ENCODE results near the gene CCL4. TPM values are rescaled to one million over a fixed set of nuclear protein-coding genes. Genes with fewer than 3 reads are reported as not detected.
"Not testable (repeated sequence)": the region's sequence is repeated elsewhere in the genome, so short reads cannot be mapped to it uniquely, and the experiment has no call there.

CCL4 gene
- total RNA-seq, result 10 to 100 TPM in 1 of 4 donors, 1 to 10 TPM in 1, not detected in 2; 4.2 to 10.8 TPM

DNA sequence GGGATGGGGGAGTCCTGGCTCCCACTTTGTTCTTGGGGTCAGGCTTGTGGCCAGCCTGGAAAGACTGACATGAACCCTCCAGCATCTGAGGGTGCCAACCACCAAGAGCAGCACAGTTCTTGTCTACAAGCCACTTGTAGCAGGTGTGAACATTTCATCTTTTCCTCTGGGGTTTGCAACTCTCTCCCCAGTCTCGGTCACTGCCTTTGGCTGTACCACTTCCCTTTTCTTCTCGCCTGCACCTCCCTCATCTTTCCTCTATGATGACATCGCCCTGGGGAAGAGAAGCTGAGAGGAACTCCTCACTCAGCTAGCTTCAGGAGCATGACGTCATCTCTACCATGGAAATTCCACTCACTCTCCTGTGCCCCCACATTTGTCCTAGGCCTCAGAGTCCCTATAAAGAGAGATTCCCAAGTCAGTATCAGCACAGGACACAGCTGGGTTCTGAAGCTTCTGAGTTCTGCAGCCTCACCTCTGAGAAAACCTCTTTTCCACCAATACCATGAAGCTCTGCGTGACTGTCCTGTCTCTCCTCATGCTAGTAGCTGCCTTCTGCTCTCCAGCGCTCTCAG lies at the start of gene CCL4:
TSS of gene CCL4 (plus strand) at position 427 of the 575 bp plus-strand sequence. CDS start at position 506, 79 bp downstream.
- intact Hi-C loops (cut with DNase I; ENCODE audit: low total_unique reads); DNase-seq; H3K4me3 ChIP-seq; H3K27ac ChIP-seq; H3K4me1 ChIP-seq; H3K36me3 ChIP-seq; H3K27me3 ChIP-seq; H3K9me3 ChIP-seq: not testable (repeated sequence)
- 58 to 77% methylated on average over 2 to 6 of the region's 6 CpGs for WGBS, 2 donors (ENCODE audit: low coverage in 1 of 2)
- in situ Hi-C loops (cut with MboI; ENCODE audit: low pct_ligation_motif_present in 1 of 4, low pct_unique_long_range_greater_than_20kb in 1 of 4, low sequenced_read_pairs in 3 of 4), result loop anchor here in 1 of 4 donors (25.0 kb wide), 1 partner anchor 359 kb away; no protein-coding TSS in a partner anchor

DNA sequence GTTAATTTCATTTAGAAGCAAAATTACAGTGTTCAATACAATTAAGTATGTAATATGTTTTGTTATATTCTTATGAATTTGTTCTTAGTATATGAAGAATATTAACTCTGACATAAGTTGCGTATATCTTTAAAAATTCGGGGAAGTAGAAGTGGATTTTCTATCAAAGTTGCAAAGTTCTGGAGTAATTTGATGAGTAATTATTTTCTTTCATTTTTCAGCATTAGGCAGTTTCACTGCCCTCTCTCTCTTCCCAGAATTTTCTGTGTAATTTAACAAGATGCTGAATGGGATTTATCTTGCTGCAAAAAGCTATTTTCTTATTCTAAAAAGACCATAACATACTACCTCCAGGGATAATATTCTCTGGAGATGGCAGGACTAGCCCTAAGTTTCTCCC lies 48.5 kb upstream of the CCL4 start:
- no peak for DNase-seq
- WGBS, 2 donors (ENCODE audit: low coverage in 1 of 2), result 81 to 87% methylated on average over 2 of the region's 2 CpGs
- intact Hi-C loops (cut with DNase I; ENCODE audit: low total_unique reads) (no loop called here), in situ Hi-C loops (cut with MboI; ENCODE audit: low pct_ligation_motif_present in 1 of 4, low pct_unique_long_range_greater_than_20kb in 1 of 4, low sequenced_read_pairs in 3 of 4) (no loop called here)
- Histone ChIP-seq H3K4me3 (no peak overlapping the region), H3K27ac (no peak overlapping the region), H3K27me3 (no peaks in the 10 kb centered on the region), H3K4me1 (no peaks in the 10 kb centered on the region), H3K9me3 (peaks cover 6 to 7% of the 10 kb centered on the region in 2 donors), H3K36me3 (no peaks in the 10 kb centered on the region)
- no peak for TF ChIP-seq EP300 (IDR thresholded peaks at IDR 0.05; ENCODE audit: low read depth)
- no peak for TF ChIP-seq POLR2A (IDR thresholded peaks at IDR 0.05)
- no peak for TF ChIP-seq POLR2AphosphoS5 (IDR thresholded peaks at IDR 0.05)
- TF ChIP-seq, protein P1, sequence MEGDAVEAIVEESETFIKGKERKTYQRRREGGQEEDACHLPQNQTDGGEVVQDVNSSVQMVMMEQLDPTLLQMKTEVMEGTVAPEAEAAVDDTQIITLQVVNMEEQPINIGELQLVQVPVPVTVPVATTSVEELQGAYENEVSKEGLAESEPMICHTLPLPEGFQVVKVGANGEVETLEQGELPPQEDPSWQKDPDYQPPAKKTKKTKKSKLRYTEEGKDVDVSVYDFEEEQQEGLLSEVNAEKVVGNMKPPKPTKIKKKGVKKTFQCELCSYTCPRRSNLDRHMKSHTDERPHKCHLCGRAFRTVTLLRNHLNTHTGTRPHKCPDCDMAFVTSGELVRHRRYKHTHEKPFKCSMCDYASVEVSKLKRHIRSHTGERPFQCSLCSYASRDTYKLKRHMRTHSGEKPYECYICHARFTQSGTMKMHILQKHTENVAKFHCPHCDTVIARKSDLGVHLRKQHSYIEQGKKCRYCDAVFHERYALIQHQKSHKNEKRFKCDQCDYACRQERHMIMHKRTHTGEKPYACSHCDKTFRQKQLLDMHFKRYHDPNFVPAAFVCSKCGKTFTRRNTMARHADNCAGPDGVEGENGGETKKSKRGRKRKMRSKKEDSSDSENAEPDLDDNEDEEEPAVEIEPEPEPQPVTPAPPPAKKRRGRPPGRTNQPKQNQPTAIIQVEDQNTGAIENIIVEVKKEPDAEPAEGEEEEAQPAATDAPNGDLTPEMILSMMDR (IDR thresholded peaks at IDR 0.05), result no peak

DNA sequence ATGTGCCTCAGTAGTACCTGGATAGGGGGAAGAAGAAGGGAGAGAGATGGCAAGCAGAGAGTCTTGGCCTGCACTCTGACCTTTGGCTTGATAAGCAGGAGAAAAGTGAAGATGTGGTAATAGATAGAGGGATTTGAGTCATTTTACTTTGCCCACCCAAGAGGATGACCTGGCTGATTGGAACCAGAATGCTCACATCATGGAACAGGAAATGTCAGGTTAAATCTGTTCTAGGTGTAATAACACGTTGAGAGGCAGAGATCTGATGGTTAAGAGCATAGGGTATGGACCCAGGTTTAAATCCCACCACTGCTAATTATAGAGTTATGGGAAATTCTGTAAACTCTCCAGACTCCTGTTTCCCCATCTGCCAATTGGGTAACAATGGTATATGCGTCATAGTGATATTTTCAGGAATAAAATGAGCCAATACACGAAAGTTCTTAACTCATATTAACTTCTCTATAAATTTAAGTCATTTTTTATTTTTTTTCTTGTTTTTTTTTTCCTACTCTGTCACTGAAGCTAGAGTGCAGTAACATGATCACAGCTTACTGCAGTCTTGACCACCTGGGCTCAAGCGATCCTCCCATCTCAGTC lies 47.6 kb upstream of the CCL4 start:
- DNase-seq, result no peak
- Histone ChIP-seq H3K4me3 (no peak overlapping the region), H3K36me3 (no peaks in the 10 kb centered on the region), H3K27ac (no peak overlapping the region), H3K27me3 (no peaks in the 10 kb centered on the region), H3K9me3 (peaks cover 6 to 7% of the 10 kb centered on the region in 2 donors), H3K4me1 (no peaks in the 10 kb centered on the region)
- in situ Hi-C loops (cut with MboI; ENCODE audit: low pct_ligation_motif_present in 1 of 4, low pct_unique_long_range_greater_than_20kb in 1 of 4, low sequenced_read_pairs in 3 of 4) (no loop called here), intact Hi-C loops (cut with DNase I; ENCODE audit: low total_unique reads) (no loop called here)
- 77 to 81% methylated on average over 3 to 4 of the region's 4 CpGs for WGBS, 2 donors (ENCODE audit: low coverage in 1 of 2)
- TF ChIP-seq POLR2AphosphoS5 (IDR thresholded peaks at IDR 0.05), result no peak
- TF ChIP-seq POLR2A (IDR thresholded peaks at IDR 0.05), result no peak
- TF ChIP-seq, protein P1 (IDR thresholded peaks at IDR 0.05), result no peak
- no peak for TF ChIP-seq EP300 (IDR thresholded peaks at IDR 0.05; ENCODE audit: low read depth)

DNA sequence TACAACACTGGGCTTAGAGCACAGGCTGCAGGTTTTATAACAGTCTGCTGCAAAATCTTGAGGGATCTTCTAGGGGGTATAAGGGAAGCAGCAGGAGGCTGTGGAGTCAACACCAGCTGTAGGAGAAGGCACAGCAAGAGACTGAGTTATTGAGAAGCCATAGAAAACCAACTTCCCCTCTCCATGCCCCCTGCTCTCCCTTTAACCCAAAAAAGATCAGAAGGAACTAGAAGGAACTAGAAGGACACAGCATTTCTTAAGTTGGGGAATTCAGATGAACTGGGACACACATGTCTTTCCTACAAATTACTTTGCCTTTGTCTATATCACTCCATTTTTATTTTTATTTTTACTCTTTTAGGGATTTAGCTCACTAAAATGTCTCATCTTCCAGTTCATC lies 45.7 kb upstream of the CCL4 start:
- H3K4me3 ChIP-seq, result no peak overlapping the region
- intact Hi-C loops (cut with DNase I; ENCODE audit: low total_unique reads) (no loop called here), in situ Hi-C loops (cut with MboI; ENCODE audit: low pct_ligation_motif_present in 1 of 4, low pct_unique_long_range_greater_than_20kb in 1 of 4, low sequenced_read_pairs in 3 of 4) (no loop called here)
- no peak for DNase-seq
- no peaks in the 10 kb centered on the region for H3K36me3 ChIP-seq
- H3K27ac ChIP-seq, result no peak overlapping the region
- H3K27me3 ChIP-seq, result no peaks in the 10 kb centered on the region
- no peaks in the 10 kb centered on the region for H3K9me3 ChIP-seq
- TF ChIP-seq POLR2A (IDR thresholded peaks at IDR 0.05) (no peak), EP300 (IDR thresholded peaks at IDR 0.05; ENCODE audit: low read depth) (no peak), POLR2AphosphoS5 (IDR thresholded peaks at IDR 0.05) (no peak)
- TF ChIP-seq, protein P1 (IDR thresholded peaks at IDR 0.05), result no peak
- H3K4me1 ChIP-seq, result no peaks in the 10 kb centered on the region

DNA sequence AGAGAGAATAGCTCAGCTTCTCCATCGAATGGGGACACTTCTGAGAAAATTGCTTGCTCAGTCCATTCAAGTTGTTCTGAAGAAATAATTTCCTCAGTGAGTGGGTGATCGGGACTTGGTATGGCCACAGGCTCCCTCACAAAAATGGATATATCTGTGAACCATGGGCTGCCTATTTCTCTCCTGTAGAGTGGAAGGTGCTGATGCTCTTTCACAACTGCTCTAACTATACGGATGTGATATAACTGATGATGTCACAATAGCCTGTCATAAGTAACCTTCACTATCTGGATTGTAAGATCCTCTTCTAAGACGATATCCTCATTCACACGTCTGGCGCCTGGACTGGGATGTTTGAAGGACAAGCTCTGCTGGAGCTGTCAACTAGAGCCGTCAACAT lies 44.2 kb upstream of the CCL4 start:
- Histone ChIP-seq H3K4me1 (no peaks in the 10 kb centered on the region), H3K4me3 (no peak overlapping the region), H3K36me3 (no peaks in the 10 kb centered on the region), H3K27me3 (no peaks in the 10 kb centered on the region), H3K27ac (no peak overlapping the region), H3K9me3 (no peaks in the 10 kb centered on the region)
- TF ChIP-seq POLR2AphosphoS5 (IDR thresholded peaks at IDR 0.05), result no peak
- TF ChIP-seq EP300 (IDR thresholded peaks at IDR 0.05; ENCODE audit: low read depth), result no peak
- TF ChIP-seq, protein P1 (IDR thresholded peaks at IDR 0.05), result no peak
- TF ChIP-seq POLR2A (IDR thresholded peaks at IDR 0.05), result no peak
- intact Hi-C loops (cut with DNase I; ENCODE audit: low total_unique reads) (no loop called here), in situ Hi-C loops (cut with MboI; ENCODE audit: low pct_ligation_motif_present in 1 of 4, low pct_unique_long_range_greater_than_20kb in 1 of 4, low sequenced_read_pairs in 3 of 4) (no loop called here)
- WGBS, 2 donors (ENCODE audit: low coverage in 1 of 2), result 80 to 91% methylated on average over 3 to 7 of the region's 7 CpGs
- DNase-seq, result no peak
